Mesenchymal stem cell (in vitro differentiated cells and primary cell): ENCODE measurements around the gene HMOX1.
A peak's percentile ranks its signal among the peaks of the same experiment; 100 is the strongest.

Experiments used
- DNase-seq: peaks from one replicate; pipeline ENCODE4 v3.0.0-alpha.2; 2013
- H2AFZ ChIP-seq: one replicate; pipeline ENCODE4 v1.6.1; 2013; ENCODE audit warnings: low read depth, mild to moderate bottlenecking, control low read depth, inconsistent platforms, low read length, moderate library complexity
- H2AK5ac ChIP-seq: 2 replicates; pipeline ENCODE4 v1.6.1; 2013; ENCODE audit warnings: low read length, moderate library complexity, mild to moderate bottlenecking, inconsistent platforms; ENCODE audit not compliant: severe bottlenecking
- H2BK120ac ChIP-seq: one replicate; pipeline ENCODE4 v1.6.1; 2013; ENCODE audit warnings: low read depth, mild to moderate bottlenecking, inconsistent platforms, low read length, moderate library complexity
- H2BK12ac ChIP-seq, 2 experiments: one replicate each; pipeline ENCODE4 v1.6.1; 2013; ENCODE audit warnings: inconsistent platforms in 2 of 2, low read length in 2 of 2, mild to moderate bottlenecking in 2 of 2, moderate library complexity in 2 of 2, control low read depth in 1 of 2
- H2BK15ac ChIP-seq: one replicate; pipeline ENCODE4 v1.6.1; 2013; ENCODE audit warnings: mild to moderate bottlenecking, low read depth, inconsistent platforms; ENCODE audit not compliant: poor library complexity, severe bottlenecking
- H2BK5ac ChIP-seq: 2 replicates; pipeline ENCODE4 v1.6.1; 2013; ENCODE audit warnings: low read depth, mild to moderate bottlenecking, low read length, control low read depth, inconsistent platforms; ENCODE audit not compliant: poor library complexity, severe bottlenecking
- H3K14ac ChIP-seq, 2 experiments: one replicate each; pipeline ENCODE4 v1.6.1; 2013; ENCODE audit warnings: inconsistent platforms in 2 of 2, low read length in 2 of 2, control low read depth in 1 of 2, mild to moderate bottlenecking in 1 of 2, moderate library complexity in 1 of 2
- H3K18ac ChIP-seq, 2 experiments: one replicate each; pipeline ENCODE4 v1.6.1; 2013; ENCODE audit warnings: inconsistent platforms in 2 of 2, low read length in 2 of 2, control low read depth in 1 of 2, low read depth in 1 of 2, mild to moderate bottlenecking in 1 of 2
- H3K23ac ChIP-seq, 2 experiments: one replicate each; pipeline ENCODE4 v1.6.1; 2013; ENCODE audit warnings: inconsistent platforms in 2 of 2, low read length in 2 of 2, mild to moderate bottlenecking in 2 of 2, moderate library complexity in 2 of 2, control low read depth in 1 of 2
- H3K27ac ChIP-seq: 2 replicates; pipeline ENCODE4 v1.5.1; 2013; ENCODE audit warnings: mild to moderate bottlenecking, moderate library complexity, low read length, control low read depth, inconsistent platforms; ENCODE audit not compliant: poor library complexity, severe bottlenecking
- H3K27me3 ChIP-seq, 2 experiments: 2 replicates each; pipeline versions ENCODE4 v1.6.1 to v1.7.0; 2013; ENCODE audit warnings: low read length in 2 of 2, mild to moderate bottlenecking in 2 of 2, moderate library complexity in 2 of 2, control low read depth in 1 of 2, inconsistent platforms in 1 of 2; ENCODE audit not compliant: control insufficient read depth in 1 of 2, insufficient read depth in 1 of 2
- H3K36me3 ChIP-seq, 2 experiments: 2 replicates each; pipeline versions ENCODE4 v1.6.1 to v1.7.0; 2013; ENCODE audit warnings: low read length in 2 of 2, control low read depth in 1 of 2, inconsistent platforms in 1 of 2, low read depth in 1 of 2, mild to moderate bottlenecking in 1 of 2; ENCODE audit not compliant: insufficient read depth in 2 of 2, control insufficient read depth in 1 of 2
- H3K4ac ChIP-seq, 2 experiments: one replicate each; pipeline ENCODE4 v1.6.1; 2013; ENCODE audit warnings: inconsistent platforms in 2 of 2, low read length in 2 of 2, mild to moderate bottlenecking in 2 of 2, moderate library complexity in 2 of 2, control low read depth in 1 of 2, low read depth in 1 of 2
- H3K4me1 ChIP-seq: 2 replicates; pipeline ENCODE4 v1.6.1; 2013; ENCODE audit warnings: low read depth, low read length, control low read depth; ENCODE audit not compliant: control insufficient read depth, insufficient read depth
- H3K4me2 ChIP-seq: 2 replicates; pipeline ENCODE4 v1.6.1; 2013; ENCODE audit warnings: low read length, mild to moderate bottlenecking, inconsistent platforms; ENCODE audit not compliant: poor library complexity, severe bottlenecking
- H3K4me3 ChIP-seq, 2 experiments: 2 replicates each; pipeline versions ENCODE4 v1.5.1 to v1.7.0; 2013; ENCODE audit warnings: low read length in 2 of 2, mild to moderate bottlenecking in 2 of 2, control low read depth in 1 of 2, low read depth in 1 of 2; ENCODE audit not compliant: insufficient read depth in 1 of 2
- H3K79me1 ChIP-seq: replicated peaks from 2 replicates; pipeline ENCODE4 v1.6.1; 2013; ENCODE audit warnings: mild to moderate bottlenecking, control low read depth, low read length, inconsistent platforms; ENCODE audit not compliant: poor library complexity, severe bottlenecking
- H3K9ac ChIP-seq: 2 replicates; pipeline ENCODE4 v1.7.0; 2013; ENCODE audit warnings: mild to moderate bottlenecking, low read length, moderate library complexity
- H3K9me3 ChIP-seq: 2 replicates; pipeline ENCODE4 v1.7.0; 2013; ENCODE audit warnings: mild to moderate bottlenecking, low read length; ENCODE audit not compliant: control insufficient read depth
- H4K8ac ChIP-seq: one replicate; pipeline ENCODE4 v1.6.1; 2013; ENCODE audit warnings: inconsistent platforms, mild to moderate bottlenecking, low read length, moderate library complexity
- H4K91ac ChIP-seq: one replicate; pipeline ENCODE4 v1.6.1; 2013; ENCODE audit warnings: mild to moderate bottlenecking, low read length, inconsistent platforms
- WGBS: methylation state at CpG from one replicate; pipeline ENCODE4 v1.1.7; 2013; ENCODE audit warnings: mixed read lengths; 5-methylcytosine and 5-hydroxymethylcytosine counted together

HMOX1 gene

GRCh38 chr22:35349368-35349703 lies 31.6 kb upstream of the HMOX1 start:
- Histone ChIP-seq H2BK15ac (no peak overlapping the region), H2BK12ac (peak overlapping the region in 1 of 2 experiments; percentile 28), H4K91ac (no peak overlapping the region), H3K27me3 (no peaks in the 10 kb centered on the region), H3K4me1 (peaks cover 34% of the 10 kb centered on the region), H3K18ac (no peak overlapping the region), H3K36me3 (peaks cover 36 to 43% of the 10 kb centered on the region in 2 experiments), H3K4ac (peak overlapping the region in 1 of 2 experiments; percentile 5), H3K23ac (no peak overlapping the region), H3K9ac (no peak overlapping the region), H2AFZ (no peak overlapping the region), H4K8ac (no peak overlapping the region), H3K79me1 (no peaks in the 10 kb centered on the region), H3K27ac (peak overlapping the region; percentile 40), H2BK120ac (no peak overlapping the region), H3K4me2 (no peak overlapping the region), H2AK5ac (no peak overlapping the region), H3K9me3 (no peaks in the 10 kb centered on the region), H3K14ac (no peak overlapping the region), H3K4me3 (no peak overlapping the region), H2BK5ac (no peak overlapping the region)
- no peak for DNase-seq
- 83% methylated on average over 9 of the region's 9 CpGs for WGBS

- Histone ChIP-seq H3K36me3 (peaks cover 31 to 37% of the 10 kb centered on the region in 2 experiments), H2BK12ac (peak overlapping the region in 1 of 2 experiments; percentile 45), H2AK5ac (peak overlapping the region; percentile 28), H3K18ac (peak overlapping the region; percentile 16 to 24), H3K4me3 (peak overlapping the region in 1 of 2 experiments; percentile 81), H3K23ac (no peak overlapping the region), H3K4me2 (no peak overlapping the region), H2BK15ac (peak overlapping the region; percentile 12), H4K91ac (peak overlapping the region; percentile 84), H2BK5ac (no peak overlapping the region), H3K9me3 (no peaks in the 10 kb centered on the region), H3K14ac (no peak overlapping the region), H2BK120ac (no peak overlapping the region), H3K27ac (peak overlapping the region; percentile 42), H3K79me1 (no peaks in the 10 kb centered on the region), H4K8ac (peak overlapping the region; percentile 69), H3K4me1 (peaks cover 34% of the 10 kb centered on the region), H3K9ac (peak overlapping the region; percentile 91), H3K4ac (peak overlapping the region in 1 of 2 experiments; percentile 50), H2AFZ (no peak overlapping the region), H3K27me3 (no peaks in the 10 kb centered on the region)
- WGBS, result 76% methylated on average over 13 of the region's 17 CpGs
- DNase-seq, result no peak
These were observed 31.0 kb upstream of the HMOX1 start for GRCh38 chr22:35349704-35350538.

GRCh38 chr22:35350539-35351503 lies 30.1 kb upstream of the HMOX1 start:
- Histone ChIP-seq H3K9ac (peak overlapping the region; percentile 91), H3K14ac (peak overlapping the region in 1 of 2 experiments; percentile 29), H3K4ac (peak overlapping the region; percentile 50 to 75), H3K79me1 (no peaks in the 10 kb centered on the region), H2BK120ac (no peak overlapping the region), H4K91ac (peak overlapping the region; percentile 40), H2BK12ac (peak overlapping the region; percentile 12 to 29), H2BK5ac (no peak overlapping the region), H3K23ac (peak overlapping the region in 1 of 2 experiments; percentile 35), H3K4me2 (peak overlapping the region; percentile 80), H4K8ac (peak overlapping the region; percentile 69), H3K27me3 (no peaks in the 10 kb centered on the region), H3K4me3 (peak overlapping the region; percentile 55 to 81), H2AK5ac (peak overlapping the region; percentile 28), H3K27ac (peak overlapping the region; percentile 42), H3K18ac (peak overlapping the region; percentile 73 to 76), H3K4me1 (peaks cover 34% of the 10 kb centered on the region), H2BK15ac (peak overlapping the region; percentile 73), H3K9me3 (no peaks in the 10 kb centered on the region), H2AFZ (peak overlapping the region; percentile 46), H3K36me3 (peaks cover 22 to 28% of the 10 kb centered on the region in 2 experiments)
- WGBS, result 5% methylated on average over 47 of the region's 47 CpGs
- DNase-seq, result peak; percentile 89
